KG1 (cell line): ENCODE data around the gene PRLHR.

Source experiments
- DNase-seq: peaks from one replicate; lab custom pipeline; 2025; lab: John Stamatoyannopoulos, UW

PRLHR gene

GRCh38 chr10:118563373-118563890 lies 32.0 kb downstream of the PRLHR start:
- DNase-seq: no peak

DNA sequence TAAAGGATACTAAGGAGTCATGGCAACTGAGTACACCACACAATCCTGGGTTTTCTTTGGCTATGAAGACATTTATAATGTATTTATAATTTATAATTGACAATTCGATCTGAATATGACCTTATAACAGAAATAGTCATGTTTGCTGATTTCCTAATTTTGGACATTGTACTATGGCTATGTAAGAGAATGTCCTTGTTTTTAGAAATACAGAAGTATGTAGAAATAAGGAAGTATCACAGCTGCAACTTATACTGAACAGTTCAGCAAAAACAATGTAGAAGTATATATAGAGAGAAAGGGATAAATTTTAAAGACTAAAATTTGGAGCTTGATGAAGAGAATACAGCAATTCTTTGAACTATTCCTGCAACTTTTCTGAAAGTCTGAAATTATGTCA lies 32.6 kb downstream of the PRLHR start:
- no peak for DNase-seq

DNA sequence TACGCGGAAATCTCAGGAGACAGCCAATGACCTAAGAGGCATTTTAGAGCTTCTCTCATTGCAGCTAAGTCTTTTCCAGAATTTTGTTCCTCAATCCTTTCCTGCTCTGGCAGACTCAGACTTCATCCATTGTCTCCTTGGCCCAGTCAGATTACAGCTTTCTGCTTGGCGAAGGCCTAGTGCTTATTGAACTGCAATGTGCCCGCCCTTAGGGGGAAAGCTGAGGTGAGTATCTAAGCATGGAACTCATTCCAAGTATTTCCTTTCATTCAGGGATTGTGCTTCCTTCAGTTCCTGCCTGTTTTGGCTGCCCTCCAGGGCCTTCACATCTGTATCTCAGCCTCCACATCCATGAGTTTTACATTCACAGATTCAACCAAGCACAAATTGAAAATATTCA lies 37.5 kb downstream of the PRLHR start:
- DNase-seq: no peak

GRCh38 chr10:118551535-118552100 lies 43.8 kb downstream of the PRLHR start:
- no peak for DNase-seq

DNA sequence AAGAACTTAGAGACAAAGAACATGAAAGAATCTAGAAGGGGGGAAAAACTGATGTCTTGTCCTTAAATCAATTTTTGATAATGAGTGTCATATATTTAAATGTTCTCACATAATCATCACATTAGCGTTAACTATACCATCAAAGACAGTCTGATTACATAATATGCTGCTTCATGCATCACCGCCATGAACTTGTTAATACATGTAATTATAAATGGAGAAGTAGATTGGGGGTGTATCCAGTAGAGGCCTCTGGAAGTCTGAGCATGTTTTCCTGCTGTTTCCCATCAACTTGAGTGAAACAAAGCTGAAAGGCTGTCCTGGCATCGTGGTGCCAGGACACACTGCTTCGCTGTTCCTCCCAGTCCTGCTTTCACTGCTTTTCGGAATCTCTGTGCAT lies 48.2 kb downstream of the PRLHR start:
- DNase-seq: no peak

DNA sequence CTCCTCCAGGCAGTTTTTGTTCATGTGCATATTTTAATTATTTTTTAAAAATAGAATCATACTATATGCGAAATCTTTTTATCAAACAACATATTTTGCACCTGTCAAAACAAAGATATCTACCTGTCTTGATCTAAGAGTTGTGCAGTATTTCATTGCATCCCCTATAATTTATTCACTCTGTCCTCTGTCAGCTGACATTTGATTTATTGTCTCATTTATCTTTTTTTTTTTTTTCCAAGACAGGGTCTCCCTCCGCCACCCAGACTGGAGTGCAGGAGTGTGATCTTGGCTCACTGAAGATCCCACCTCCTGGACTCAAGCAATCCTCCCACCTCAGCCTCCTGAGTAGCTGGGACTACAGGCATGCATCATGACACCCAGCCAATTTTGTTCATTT lies 49.0 kb downstream of the PRLHR start:
- no peak for DNase-seq

DNA sequence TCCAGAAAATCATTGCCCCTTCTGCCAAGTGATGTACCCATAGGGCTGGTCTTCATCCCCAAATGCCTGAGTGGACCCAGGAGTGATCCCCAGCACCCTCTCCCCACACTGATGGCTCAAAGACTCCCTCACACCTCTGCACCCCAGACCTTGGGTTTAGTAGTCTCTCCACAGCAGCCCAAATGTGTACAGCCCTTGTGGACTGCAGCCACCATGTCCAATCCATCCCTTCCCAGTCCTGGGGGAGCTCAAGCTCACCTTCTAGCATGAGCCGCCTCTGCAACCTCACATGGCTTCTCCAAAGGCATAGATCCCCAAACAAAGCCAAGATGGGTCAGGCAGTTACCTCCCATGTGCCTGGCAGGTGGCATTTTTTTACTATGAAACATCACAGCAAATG lies 50.1 kb downstream of the PRLHR start:
- no peak for DNase-seq

DNA sequence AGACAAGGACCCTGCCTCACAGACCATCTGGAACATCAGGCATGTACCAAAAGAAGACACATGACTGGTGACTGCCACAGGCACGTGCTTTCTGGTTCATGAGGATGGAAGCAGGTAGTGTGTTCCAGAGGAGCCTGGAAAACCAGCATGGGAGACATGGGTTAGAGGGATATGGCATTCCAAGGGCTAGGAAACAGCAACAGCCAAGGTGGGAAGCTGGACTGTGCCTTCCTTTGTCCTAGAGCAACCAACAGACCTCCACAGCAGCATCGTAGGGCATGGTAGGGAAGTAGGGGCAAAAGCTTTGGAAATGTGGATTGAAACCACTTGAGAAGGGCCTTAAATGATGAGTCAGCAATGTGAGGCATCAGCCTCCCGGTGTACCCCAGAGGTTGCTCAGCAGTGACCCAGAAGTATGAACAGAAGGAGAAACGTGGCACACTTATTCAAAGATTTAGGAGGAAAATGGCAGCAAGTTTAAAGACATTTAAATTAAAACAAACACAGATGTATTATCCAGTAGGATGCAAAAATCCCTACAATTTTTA lies 51.0 kb downstream of the PRLHR start:
- no peak for DNase-seq

GRCh38 chr10:118543714-118544400 lies 51.6 kb downstream of the PRLHR start:
- DNase-seq: no peak

DNA sequence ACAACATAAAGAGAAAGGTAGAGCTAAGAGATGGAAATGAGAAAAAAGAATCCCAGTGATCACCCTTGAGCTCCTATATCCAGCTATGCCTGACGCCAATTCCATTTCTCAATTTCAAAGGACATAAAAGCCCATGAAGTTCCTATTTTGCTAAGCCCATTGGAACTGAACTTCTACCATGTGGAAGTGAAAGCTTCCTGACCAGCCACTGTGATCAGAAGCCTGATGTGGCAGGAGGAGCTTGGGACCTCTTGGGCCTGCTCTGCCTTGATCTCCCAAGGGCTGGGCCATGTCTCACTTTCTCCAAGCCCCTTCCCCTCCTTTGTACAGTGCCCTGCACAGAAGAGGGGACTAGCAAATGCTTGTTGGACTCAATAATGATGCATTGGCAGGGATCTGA lies 52.7 kb downstream of the PRLHR start:
- DNase-seq: no peak

- no peak for DNase-seq
Observed at GRCh38 chr10:118542205-118542604, 53.2 kb downstream of the PRLHR start.

DNA sequence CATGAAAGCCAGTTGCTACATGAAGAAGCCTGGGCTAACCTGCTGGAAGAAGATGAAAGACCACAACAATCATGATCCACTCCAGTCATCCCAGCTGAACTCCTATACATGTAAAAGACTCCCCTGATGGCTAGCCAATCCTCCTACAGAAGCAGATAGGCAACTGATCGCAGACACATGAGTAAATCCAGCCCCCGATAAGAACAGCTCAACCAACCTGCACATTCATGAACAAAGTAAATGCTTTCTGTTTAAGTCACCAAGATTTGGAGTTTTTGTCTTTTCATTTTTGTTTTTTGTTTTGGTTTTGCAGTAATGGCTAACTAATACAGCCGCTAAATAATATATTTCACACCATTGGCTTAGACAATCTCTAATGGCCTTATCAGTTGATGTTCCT lies 53.7 kb downstream of the PRLHR start:
- DNase-seq: no peak
